Vein endothelial cell (primary cell): Measurements from ENCODE around the gene ABHD12B. TPM values are rescaled to one million over a fixed set of nuclear protein-coding genes. Genes with fewer than 3 reads are reported as not detected.

ENCODE experiments used
- small RNA-seq: library from RNA; depleted of rRNA; stranded (forward); fragments of <200 nt; gene quantifications from one replicate; pipeline ENCODE3, GENCODE V24; 2012
- total RNA-seq: library from RNA; depleted of rRNA; stranded (reverse); fragments of >200 nt; gene quantifications from 2 replicates; pipeline ENCODE4 v1.2.3, GENCODE V29; 2012

ABHD12B gene, protein sequence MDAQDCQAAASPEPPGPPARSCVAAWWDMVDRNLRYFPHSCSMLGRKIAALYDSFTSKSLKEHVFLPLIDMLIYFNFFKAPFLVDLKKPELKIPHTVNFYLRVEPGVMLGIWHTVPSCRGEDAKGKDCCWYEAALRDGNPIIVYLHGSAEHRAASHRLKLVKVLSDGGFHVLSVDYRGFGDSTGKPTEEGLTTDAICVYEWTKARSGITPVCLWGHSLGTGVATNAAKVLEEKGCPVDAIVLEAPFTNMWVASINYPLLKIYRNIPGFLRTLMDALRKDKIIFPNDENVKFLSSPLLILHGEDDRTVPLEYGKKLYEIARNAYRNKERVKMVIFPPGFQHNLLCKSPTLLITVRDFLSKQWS
- not detected in 2 replicates for total RNA-seq

GRCh38 chr14:50871914-50872732 is at the start of gene ABHD12B:
Gene ABHD12B (plus strand): TSS chr14:50872053. CDS start chr14:50872175, 122 bp downstream.

DNA sequence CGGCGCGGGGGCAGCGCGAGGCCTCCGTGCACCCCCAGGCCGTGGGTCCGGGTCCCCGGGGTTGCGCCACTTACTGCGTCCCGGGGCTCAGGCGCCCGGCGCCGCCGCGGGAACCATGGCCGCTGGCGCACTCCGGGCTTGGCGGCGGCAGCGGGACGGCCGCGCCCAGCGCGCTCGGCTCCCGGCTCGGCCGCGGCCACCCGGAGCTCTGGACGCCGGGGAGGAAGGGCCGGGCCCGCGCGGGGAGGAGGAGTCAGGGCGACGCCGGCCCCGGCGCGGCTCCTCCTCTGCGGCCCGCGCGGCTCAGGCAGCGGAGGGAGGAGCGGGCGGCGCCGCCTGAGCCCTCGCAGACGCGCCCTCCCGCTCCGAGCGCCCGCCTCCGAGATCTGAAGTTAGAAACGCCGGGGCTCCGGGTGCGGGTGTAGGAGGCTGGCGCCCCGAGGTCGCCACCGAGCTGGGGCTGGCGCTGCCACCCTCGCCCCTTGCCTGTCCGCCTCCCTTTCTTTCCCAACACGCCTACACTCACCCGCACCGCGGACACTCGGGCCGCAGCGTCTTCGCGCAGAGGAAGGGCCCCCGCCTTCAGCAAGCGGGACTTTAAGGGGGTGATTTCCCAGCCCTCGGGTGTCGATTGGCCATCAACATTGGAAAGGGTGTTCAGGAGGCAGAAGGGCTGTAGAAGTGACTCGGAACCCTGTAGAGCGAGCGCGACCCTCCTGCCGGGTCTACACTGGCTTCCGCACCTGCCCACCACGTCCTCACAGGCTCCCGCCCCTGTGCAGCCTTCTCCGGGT is 40.7 kb upstream of the ABHD12B start, which contains the start of gene NIN:
Gene NIN (minus strand): TSS at position 231 of the 794 bp plus-strand sequence. CDS start 9,106 bp downstream, outside the sequence.

DNA sequence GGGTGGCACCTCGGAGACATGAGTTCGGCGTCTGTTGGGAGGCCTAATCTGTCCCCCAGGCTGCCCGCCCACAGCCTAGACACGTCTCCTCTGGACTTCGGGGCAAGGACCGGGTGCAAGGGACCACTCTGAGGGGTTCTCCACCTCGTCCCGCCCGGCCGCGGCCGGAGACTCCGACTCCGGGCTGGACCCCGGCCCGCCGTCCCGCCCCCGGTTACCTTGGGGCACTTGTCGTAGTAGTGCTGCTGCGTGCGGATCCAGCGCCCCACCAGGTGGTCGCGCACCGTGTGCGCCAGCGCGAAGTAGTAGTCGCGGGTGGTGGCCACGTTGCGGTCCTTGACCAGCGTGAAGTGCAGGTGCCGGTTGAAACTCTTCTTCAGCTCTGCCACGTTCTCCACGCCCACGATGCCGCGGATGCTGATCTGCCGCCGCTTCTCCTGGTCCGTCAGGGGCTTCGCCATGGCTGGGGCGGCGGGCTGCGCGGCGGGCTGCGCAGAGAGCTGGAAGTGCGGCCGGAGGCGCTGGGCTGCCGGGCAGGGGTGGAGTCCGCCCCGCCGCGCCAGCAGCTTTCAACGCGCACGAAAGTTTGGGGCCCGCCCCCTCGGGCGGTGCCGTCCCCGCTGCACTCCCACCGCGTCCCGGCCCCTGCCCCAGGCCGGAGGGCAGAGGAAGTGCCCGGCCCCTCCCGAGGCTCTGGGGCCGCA is 72.2 kb downstream of the ABHD12B start, which contains the start of gene PYGL:
Gene PYGL (minus strand): TSS at position 541 of the 704 bp plus-strand sequence. CDS start 80 bp downstream, at position 461.

Small RNA genes within 50 kb of the gene (small RNA-seq; reads per million reads assigned to genes)
- not detected for gene RF00593

Other genes starting within 250 kb of the ABHD12B start
- 18.9 and 30.6 TPM in 2 replicates for gene SAV1, start 203.7 kb upstream of the ABHD12B start, total RNA-seq
- 41.8 and 61.6 TPM in 2 replicates for gene NIN, start 40.9 kb upstream of the ABHD12B start, total RNA-seq
- gene PYGL, start 72.4 kb downstream of the ABHD12B start, total RNA-seq = 54.5 and 55.3 TPM in 2 replicates
- gene TRIM9, start 223.1 kb downstream of the ABHD12B start, total RNA-seq = under 0.01 TPM in 2 replicates